Stimulated activated CD8-positive, alpha-beta memory T cell treated with anti-CD3 and anti-CD28 coated beads, Interleukin-4, amount 100 ng/mL, for 1 hour (primary cell): Measurements from ENCODE around the gene FZD1.
"Not testable (repeated sequence)": the region's sequence is repeated elsewhere in the genome, so short reads cannot be mapped to it uniquely, and the experiment has no call there.

Experiments
- DNase-seq, 2 donors: peaks; one replicate each; pipeline ENCODE4 v3.0.0-alpha.2; 2020; ENCODE audit warnings: low read depth in 2 of 2, low spot score in 1 of 2

The FZD1 gene

GRCh38 chr7:91295576-91295975 lies 31.3 kb downstream of the FZD1 start:
- no peak for DNase-seq

- DNase-seq = no peak
Observed at GRCh38 chr7:91297939-91298338, 33.7 kb downstream of the FZD1 start.

DNA sequence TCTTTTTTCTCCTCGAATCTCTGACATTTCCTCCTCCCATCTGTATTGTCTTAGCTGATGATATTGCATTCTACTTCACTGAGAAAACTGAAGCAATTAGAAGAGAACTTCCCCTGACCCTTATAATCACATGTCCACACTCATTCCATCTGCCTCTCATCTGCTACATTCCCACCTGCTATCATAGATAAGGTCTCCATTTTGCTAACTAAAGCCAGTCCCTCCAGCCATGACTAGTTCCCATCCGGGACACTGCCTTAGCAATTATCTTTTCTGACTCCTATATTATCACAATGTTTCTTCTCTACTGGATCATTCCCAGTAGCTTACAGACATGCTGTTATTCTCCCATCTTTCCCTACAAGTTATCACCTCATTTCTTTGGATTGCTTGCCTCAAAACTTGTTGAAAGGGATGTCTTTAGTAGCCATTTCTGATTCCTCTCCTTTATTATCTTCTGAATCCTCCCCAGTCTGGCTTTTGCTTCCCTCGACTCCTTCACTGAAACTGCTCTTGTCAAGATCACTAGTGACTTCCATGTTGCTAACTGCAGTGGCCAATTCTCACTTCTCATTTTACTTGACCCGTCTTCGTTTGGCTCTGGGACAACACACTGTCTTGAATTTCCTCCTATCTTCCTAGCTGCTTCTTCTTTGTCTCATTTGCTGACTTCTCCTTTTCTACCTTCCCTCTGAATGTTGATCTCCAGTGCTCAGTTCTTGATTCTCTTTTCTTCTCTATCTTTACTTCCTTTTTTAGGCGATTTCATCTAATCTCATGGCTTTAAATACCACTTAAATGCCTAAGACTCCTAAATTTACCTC lies 35.9 kb downstream of the FZD1 start:
- DNase-seq = no peak

- no peak for DNase-seq
Observed at GRCh38 chr7:91302794-91303193, 38.6 kb downstream of the FZD1 start.

DNA sequence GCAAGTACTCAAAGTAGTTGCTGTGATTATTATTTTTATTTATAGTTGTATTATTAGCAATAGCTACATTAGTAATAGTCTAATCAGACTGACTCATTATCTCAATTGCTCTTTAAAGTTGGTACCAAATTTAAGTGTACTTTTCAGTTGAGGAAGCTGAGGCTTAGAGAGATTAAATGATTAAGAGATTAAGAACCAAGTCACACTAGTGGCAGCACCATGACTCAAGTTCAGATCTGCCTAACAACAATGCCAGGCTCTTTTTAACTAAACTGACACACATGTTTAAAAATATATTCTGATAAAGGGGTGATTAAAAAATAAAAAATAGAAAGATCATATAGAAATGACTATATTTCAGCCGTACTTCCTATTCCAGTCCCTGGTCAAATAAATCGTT lies 42.0 kb downstream of the FZD1 start:
- DNase-seq = no peak

DNA sequence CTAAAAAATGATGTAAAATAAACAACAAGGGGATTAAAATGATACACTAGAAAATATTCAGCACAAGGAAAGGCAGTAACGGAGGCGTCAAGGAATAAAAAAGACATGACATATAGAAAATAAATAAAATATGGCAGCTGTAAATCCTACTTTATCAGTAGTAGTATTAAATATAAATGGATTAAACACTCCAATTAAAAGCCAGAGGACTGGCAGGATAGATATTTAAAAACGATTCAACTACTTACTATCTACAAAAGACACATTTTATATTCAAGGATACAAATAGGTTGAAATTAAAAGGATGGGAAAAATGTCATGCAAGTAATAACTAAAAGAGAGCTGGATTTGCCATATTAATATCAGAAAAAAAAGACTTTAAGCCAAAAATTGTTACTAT lies 43.2 kb downstream of the FZD1 start:
- no peak for DNase-seq

GRCh38 chr7:91308191-91308590 lies 44.0 kb downstream of the FZD1 start:
- DNase-seq = not testable (repeated sequence)

DNA sequence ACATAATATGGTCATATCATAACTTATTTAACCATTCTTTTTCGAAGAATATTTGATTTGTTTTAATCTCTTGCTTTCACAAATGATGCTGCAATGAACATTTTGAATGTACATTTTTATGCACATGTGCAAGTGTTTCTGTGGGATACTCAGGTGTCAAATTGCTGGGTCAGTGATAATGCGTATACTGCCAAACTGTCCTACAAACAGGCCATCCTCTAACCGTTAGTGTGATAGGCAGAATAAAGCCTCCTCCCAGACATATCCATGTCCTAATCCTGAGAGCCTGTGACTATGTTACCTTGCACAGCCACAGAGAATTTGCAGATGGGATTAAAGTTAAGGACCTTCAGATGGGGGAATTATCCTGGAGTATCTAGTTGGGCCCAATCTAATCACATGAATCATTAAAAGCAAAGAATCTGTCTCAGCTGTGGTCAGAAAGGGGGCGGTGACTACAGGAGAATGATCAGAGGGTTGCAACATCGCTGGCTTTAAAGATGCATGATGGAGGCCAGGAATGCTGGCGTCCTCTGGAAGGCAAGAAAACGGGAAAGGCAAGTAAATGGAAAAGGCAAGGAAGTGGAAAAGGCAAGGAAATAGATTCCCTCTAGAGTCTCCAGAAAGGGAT lies 46.7 kb downstream of the FZD1 start:
- DNase-seq = no peak

DNA sequence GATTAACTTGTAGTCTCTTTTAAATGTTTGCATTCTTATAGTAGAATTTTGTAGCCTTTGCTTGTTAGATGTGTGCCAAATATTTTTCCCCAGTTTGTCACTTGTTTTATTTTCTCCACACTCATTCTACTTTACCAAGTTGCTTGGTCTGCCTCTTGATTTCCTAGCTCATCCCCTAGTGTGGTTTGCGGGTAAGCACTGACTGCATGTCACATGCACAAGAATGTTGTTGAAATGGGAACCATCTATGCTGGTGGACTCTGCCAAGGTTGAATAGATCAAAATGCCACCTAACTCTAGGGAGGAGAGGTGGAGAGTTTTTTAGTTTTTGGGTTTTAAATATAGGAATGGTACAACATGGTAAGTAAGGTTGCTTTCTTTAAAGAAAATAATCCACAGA lies 47.6 kb downstream of the FZD1 start:
- DNase-seq = no peak

DNA sequence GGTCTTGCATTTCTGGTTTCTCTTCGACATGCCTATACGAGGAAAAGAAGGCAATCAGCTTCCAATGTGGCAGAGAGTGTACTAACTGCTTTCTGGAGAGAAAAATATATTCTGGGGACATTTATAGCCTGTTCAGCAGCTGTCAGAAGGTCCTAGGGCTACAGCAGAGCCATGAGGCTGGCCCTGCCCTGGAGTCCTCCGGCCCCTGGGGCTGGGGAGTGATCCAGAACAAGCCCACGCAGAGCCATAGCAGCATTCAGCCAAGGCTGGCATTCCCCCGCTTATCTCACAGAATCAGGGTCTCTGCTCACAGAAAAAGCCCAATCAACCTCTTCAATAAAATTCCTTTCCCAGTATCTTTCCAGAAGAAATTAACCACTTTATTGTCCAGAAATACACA lies 48.9 kb downstream of the FZD1 start:
- DNase-seq = no peak

- DNase-seq = no peak
Observed at GRCh38 chr7:91314591-91315323, 50.5 kb downstream of the FZD1 start.

DNA sequence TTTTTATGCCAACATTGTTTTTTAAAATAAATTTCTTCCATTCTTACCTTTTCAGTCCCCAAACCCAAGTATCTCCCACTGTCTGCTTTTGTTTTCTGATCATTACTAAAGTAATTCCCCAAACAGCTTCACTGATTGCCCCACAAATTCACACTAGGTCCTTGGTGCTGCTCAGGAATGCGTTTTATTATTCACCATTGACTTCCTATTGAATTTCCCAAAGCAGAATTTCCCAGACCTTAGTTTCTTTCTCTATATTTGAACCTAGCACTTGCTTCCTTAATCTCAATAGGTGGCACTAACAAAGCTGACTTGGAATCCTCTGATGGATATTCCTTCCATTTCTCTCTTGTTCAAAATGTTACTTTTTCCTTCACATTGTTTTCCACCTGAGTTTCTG lies 52.2 kb downstream of the FZD1 start:
- DNase-seq = no peak

- DNase-seq = no peak
Observed at GRCh38 chr7:91319351-91319750, 55.1 kb downstream of the FZD1 start.

- DNase-seq = no peak
Observed at GRCh38 chr7:91320366-91321078, 56.3 kb downstream of the FZD1 start.
